T-cell (primary cell): ENCODE measurements around the gene BCKDHB. TPM values are rescaled to one million over a fixed set of nuclear protein-coding genes. Genes with fewer than 3 reads are reported as not detected.
"Not testable (repeated sequence)": the region's sequence is repeated elsewhere in the genome, so short reads cannot be mapped to it uniquely, and the experiment has no call there.

Source experiments
- ATAC-seq, 4 experiments: fragments of 200-7000 bp in 3 of 4; fragments of 150-1000 bp in 1 of 4; cut with Tn5 transposase; replicated peaks in 1 of 4; 1 replicate in 3 of 4; 2 replicates in 1 of 4; pipeline ENCODE4 v1.10.0; 2021; ENCODE audit warnings: moderate library complexity in 3 of 4, mild to moderate bottlenecking in 2 of 4, moderate number of reproducible peaks in 1 of 4
- CTCF ChIA-PET, 2 donors: fragments of 300-600 bp; sonication (Branson Sonifier 250); formaldehyde crosslinking; loops; one replicate each; lab custom pipeline; 2022; ENCODE audit warnings: antibody characterized with exemption in 2 of 2; lab: Charles Lee
- POLR2A ChIA-PET, 2 donors: fragments of 300-600 bp; sonication (Branson Sonifier 250); formaldehyde crosslinking; loops; one replicate each; lab custom pipeline; 2022; ENCODE audit warnings: antibody characterized with exemption in 2 of 2; lab: Charles Lee
- DNase-seq, 35 experiments: peaks; one replicate each; pipeline versions ENCODE4 v3.0.0 to v3.0.0-alpha.2; 2013 to 2023
- H3K27ac ChIP-seq: one replicate; pipeline ENCODE4 v1.5.1; 2013; ENCODE audit warnings: low read length
- H3K27me3 ChIP-seq, 2 experiments: replicated peaks in 1 of 2; 1 replicate in 1 of 2; 2 replicates in 1 of 2; pipeline versions ENCODE4 v1.6.1 to v1.7.0; 2013; ENCODE audit warnings: low read length in 1 of 2, mixed read lengths in 1 of 2; ENCODE audit not compliant: control insufficient read depth in 2 of 2, insufficient read depth in 2 of 2; ENCODE audit errors: extremely low read depth in 1 of 2
- H3K36me3 ChIP-seq, 2 donors: 1 replicate in 1 of 2; 2 replicates in 1 of 2; pipeline versions ENCODE4 v1.6.1 to v1.7.0; 2013; ENCODE audit warnings: low read length in 1 of 2; ENCODE audit not compliant: control insufficient read depth in 2 of 2, insufficient read depth in 1 of 2; ENCODE audit errors: extremely low read depth in 1 of 2
- H3K4me1 ChIP-seq, 2 experiments: 1 replicate in 1 of 2; 2 replicates in 1 of 2; pipeline versions ENCODE4 v1.6.1 to v1.7.0; 2013; ENCODE audit warnings: low read length in 2 of 2, mixed read lengths in 1 of 2; ENCODE audit not compliant: insufficient read depth in 2 of 2, control insufficient read depth in 1 of 2; ENCODE audit errors: extremely low read depth in 1 of 2
- H3K4me3 ChIP-seq, 2 donors: 1 replicate in 1 of 2; 2 replicates in 1 of 2; pipeline versions ENCODE4 v1.5.1 to v1.7.0; 2013; ENCODE audit warnings: mild to moderate bottlenecking in 2 of 2, low read length in 1 of 2, moderate library complexity in 1 of 2; ENCODE audit not compliant: control insufficient read depth in 1 of 2; ENCODE audit errors: extremely low read depth in 1 of 2
- H3K9me3 ChIP-seq: 2 replicates; pipeline ENCODE4 v1.7.0; 2013
- H3K27ac Mint-ChIP-seq, 2 donors: one replicate each; pipeline ENCODE4 v1.8.0; 2020 to 2021; ENCODE audit warnings: mild to moderate bottlenecking in 2 of 2, mixed read lengths in 2 of 2
- H3K27me3 Mint-ChIP-seq, 2 donors: one replicate each; pipeline ENCODE4 v1.8.0; 2021 to 2022; ENCODE audit warnings: mixed read lengths in 2 of 2
- H3K36me3 Mint-ChIP-seq: one replicate; pipeline ENCODE4 v1.8.0; 2021; ENCODE audit warnings: mixed read lengths
- H3K4me1 Mint-ChIP-seq, 3 donors: one replicate each; pipeline ENCODE4 v1.8.0; 2020 to 2022; ENCODE audit warnings: mixed read lengths in 3 of 3, mild to moderate bottlenecking in 1 of 3
- H3K4me3 Mint-ChIP-seq, 3 donors: one replicate each; pipeline ENCODE4 v1.8.0; 2020 to 2022; ENCODE audit warnings: mild to moderate bottlenecking in 3 of 3, mixed read lengths in 3 of 3, moderate library complexity in 3 of 3
- H3K9me3 Mint-ChIP-seq, 3 donors: one replicate each; pipeline ENCODE4 v1.8.0; 2020 to 2022; ENCODE audit warnings: mixed read lengths in 3 of 3
- WGBS: methylation state at CpG from one replicate; pipeline ENCODE4 v1.1.5; 2013; ENCODE audit warnings: missing lambda C conversion rate; ENCODE audit not compliant: insufficient coverage; 5-methylcytosine and 5-hydroxymethylcytosine counted together
- total RNA-seq, 35 experiments: library from RNA in 6 of 35; stranded (reverse) in 6 of 35; fragments of 120-200 nt in 1 of 35; gene quantifications; one replicate each; pipeline versions ENCODE4 v1.2.1 to v1.2.4 and lab custom pipeline; 2013 to 2026

The BCKDHB gene
- total RNA-seq (10 to 100 TPM; 14.1 to 18.7 (median 15.2) TPM), total RNA-seq (lab: John Stamatoyannopoulos, UW) (2.5 to 23.4 (median 14.0) reads per million in 29 experiments)
- total RNA-seq (2013): 17.2 TPM

- peak within 1 kb of the TSS; percentile 89 to 98 for H3K27ac Mint-ChIP-seq
- H3K36me3 ChIP-seq: no peaks in the 10 kb centered on the region
- CTCF ChIA-PET: interaction anchor here (0.5 to 1.7 kb wide), 16 partner anchors 12 to 1647 kb away, joined by 3 to 16 read pairs (median 4); partner anchors contain the start of gene TENT5A (in 1 of the 2)
Measured at GRCh38 chr6:80106418-80107235, at the start of gene BCKDHB. TSS of gene BCKDHB (plus strand) at chr6:80106671. CDS start at chr6:80106694, 23 bp downstream.

GRCh38 chr6:80060774-80061173 lies 45.7 kb upstream of the BCKDHB start:
- DNase-seq (no peak), ATAC-seq (no peak)
- H3K36me3 Mint-ChIP-seq: no peaks in the 10 kb centered on the region
- Histone ChIP-seq H3K9me3 (no peaks in the 10 kb centered on the region), H3K27ac (no peak overlapping the region), H3K27me3 (no peaks in the 10 kb centered on the region), H3K4me1 (no peaks in the 10 kb centered on the region), H3K4me3 (no peak overlapping the region), H3K36me3 (no peaks in the 10 kb centered on the region)
- H3K27me3 Mint-ChIP-seq: no peaks in the 10 kb centered on the region
- H3K9me3 Mint-ChIP-seq: no peaks in the 10 kb centered on the region
- POLR2A ChIA-PET: no interaction called here
- H3K27ac Mint-ChIP-seq: no peak overlapping the region
- no peaks in the 10 kb centered on the region for H3K4me1 Mint-ChIP-seq
- CTCF ChIA-PET: no interaction called here
- no peak overlapping the region for H3K4me3 Mint-ChIP-seq

More at GRCh38 chr6:80106418-80107235, at the start of gene BCKDHB:
- ATAC-seq (peak; percentile 96 to 98 (median 98)), DNase-seq (peak; percentile 92 to 99 (median 97))
- peak within 1 kb of the TSS; percentile 83 to 85 for H3K4me3 ChIP-seq
- peaks cover 25 to 28% (median 25%) of the 10 kb centered on the region in 3 donors for H3K4me1 Mint-ChIP-seq
- peaks cover 12 to 14% of the 10 kb centered on the region in 2 donors for H3K27me3 Mint-ChIP-seq
- H3K36me3 Mint-ChIP-seq: peaks cover 5% of the 10 kb centered on the region
- H3K27ac ChIP-seq: peak within 1 kb of the TSS; percentile 54
- peaks cover 5 to 8% of the 10 kb centered on the region in 2 experiments for H3K4me1 ChIP-seq
- under 1% methylated on average over 50 of the region's 56 CpGs for WGBS
- no peaks in the 10 kb centered on the region for H3K9me3 ChIP-seq
- H3K9me3 Mint-ChIP-seq: no peaks in the 10 kb centered on the region
- H3K4me3 Mint-ChIP-seq: peak within 1 kb of the TSS; percentile 85 to 90 (median 89)
- POLR2A ChIA-PET: interaction anchor here (0.6 to 1.2 kb wide), 5 partner anchors 8 to 1202 kb away, joined by 3 to 6 read pairs (median 3); partner anchors contain the start of gene TTK (in 2 of the 2)
- H3K27me3 ChIP-seq: no peaks in the 10 kb centered on the region

GRCh38 chr6:80068146-80068545 lies 38.3 kb upstream of the BCKDHB start:
- H3K4me3 Mint-ChIP-seq, ATAC-seq, H3K27me3 Mint-ChIP-seq, H3K9me3 ChIP-seq, H3K36me3 ChIP-seq, POLR2A ChIA-PET, H3K4me3 ChIP-seq, H3K36me3 Mint-ChIP-seq, H3K27ac Mint-ChIP-seq, H3K4me1 ChIP-seq, H3K4me1 Mint-ChIP-seq, CTCF ChIA-PET, H3K9me3 Mint-ChIP-seq, H3K27ac ChIP-seq, DNase-seq, H3K27me3 ChIP-seq: not testable (repeated sequence)
- no CpG with 5 or more reads among the region's 7 CpGs for WGBS

- H3K4me3 ChIP-seq, DNase-seq, H3K27me3 ChIP-seq, H3K36me3 ChIP-seq, POLR2A ChIA-PET, H3K36me3 Mint-ChIP-seq, ATAC-seq, H3K4me3 Mint-ChIP-seq, H3K4me1 ChIP-seq, H3K27ac Mint-ChIP-seq, H3K4me1 Mint-ChIP-seq, H3K9me3 ChIP-seq, H3K27ac ChIP-seq, CTCF ChIA-PET: not testable (repeated sequence)
- Mint-ChIP-seq H3K9me3 (peaks cover 4 to 13% (median 6%) of the 10 kb centered on the region in 3 donors), H3K27me3 (peaks cover 0 to 13% of the 10 kb centered on the region in 2 donors)
- WGBS: 92% methylated on average over 8 of the region's 19 CpGs
Measured at GRCh38 chr6:80070431-80070830, 36.0 kb upstream of the BCKDHB start.

GRCh38 chr6:80077067-80077466 lies 29.4 kb upstream of the BCKDHB start:
- Mint-ChIP-seq H3K27ac (no peak overlapping the region), H3K4me3 (no peak overlapping the region), H3K4me1 (no peaks in the 10 kb centered on the region), H3K36me3 (no peaks in the 10 kb centered on the region), H3K27me3 (peaks cover 5 to 13% of the 10 kb centered on the region in 2 donors), H3K9me3 (peaks cover 4 to 13% (median 6%) of the 10 kb centered on the region in 3 donors)
- ChIA-PET CTCF (no interaction called here), POLR2A (no interaction called here)
- Histone ChIP-seq H3K9me3 (no peaks in the 10 kb centered on the region), H3K27me3 (peaks cover 0 to 15% of the 10 kb centered on the region in 2 experiments), H3K36me3 (no peaks in the 10 kb centered on the region), H3K27ac (no peak overlapping the region), H3K4me3 (no peak overlapping the region), H3K4me1 (no peaks in the 10 kb centered on the region)
- ATAC-seq (no peak), DNase-seq (no peak)
- WGBS: no CpG with 5 or more reads among the region's 1 CpG

GRCh38 chr6:80088637-80089036 lies 17.8 kb upstream of the BCKDHB start:
- Mint-ChIP-seq H3K9me3 (no peaks in the 10 kb centered on the region), H3K36me3 (no peaks in the 10 kb centered on the region), H3K4me1 (no peaks in the 10 kb centered on the region), H3K27ac (no peak overlapping the region), H3K27me3 (peaks cover 0 to 3% of the 10 kb centered on the region in 2 donors), H3K4me3 (no peak overlapping the region)
- POLR2A ChIA-PET: no interaction called here
- Histone ChIP-seq H3K4me3 (no peak overlapping the region), H3K9me3 (no peaks in the 10 kb centered on the region), H3K4me1 (no peaks in the 10 kb centered on the region), H3K27ac (no peak overlapping the region), H3K27me3 (peaks cover 0 to 2% of the 10 kb centered on the region in 2 experiments), H3K36me3 (no peaks in the 10 kb centered on the region)
- ATAC-seq: no peak
- WGBS: 73% methylated on average over 4 of the region's 6 CpGs
- CTCF ChIA-PET: no interaction called here
- no peak for DNase-seq
